ENCODE data around the gene ELOVL6. TPM values are rescaled to one million over a fixed set of nuclear protein-coding genes. Genes with fewer than 3 reads are reported as not detected.

Gene ELOVL6
- total and polyA plus RNA-seq, 2 experiments from 2014 or later, result 12.8 to 18.1 TPM

- TF ChIP-seq EZH2 (IDR thresholded peaks at IDR 0.05; ENCODE audit: borderline replicate concordance), result no peak
- TF ChIP-seq, protein P1, sequence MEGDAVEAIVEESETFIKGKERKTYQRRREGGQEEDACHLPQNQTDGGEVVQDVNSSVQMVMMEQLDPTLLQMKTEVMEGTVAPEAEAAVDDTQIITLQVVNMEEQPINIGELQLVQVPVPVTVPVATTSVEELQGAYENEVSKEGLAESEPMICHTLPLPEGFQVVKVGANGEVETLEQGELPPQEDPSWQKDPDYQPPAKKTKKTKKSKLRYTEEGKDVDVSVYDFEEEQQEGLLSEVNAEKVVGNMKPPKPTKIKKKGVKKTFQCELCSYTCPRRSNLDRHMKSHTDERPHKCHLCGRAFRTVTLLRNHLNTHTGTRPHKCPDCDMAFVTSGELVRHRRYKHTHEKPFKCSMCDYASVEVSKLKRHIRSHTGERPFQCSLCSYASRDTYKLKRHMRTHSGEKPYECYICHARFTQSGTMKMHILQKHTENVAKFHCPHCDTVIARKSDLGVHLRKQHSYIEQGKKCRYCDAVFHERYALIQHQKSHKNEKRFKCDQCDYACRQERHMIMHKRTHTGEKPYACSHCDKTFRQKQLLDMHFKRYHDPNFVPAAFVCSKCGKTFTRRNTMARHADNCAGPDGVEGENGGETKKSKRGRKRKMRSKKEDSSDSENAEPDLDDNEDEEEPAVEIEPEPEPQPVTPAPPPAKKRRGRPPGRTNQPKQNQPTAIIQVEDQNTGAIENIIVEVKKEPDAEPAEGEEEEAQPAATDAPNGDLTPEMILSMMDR (IDR thresholded peaks at IDR 0.05; ENCODE audit: poor library complexity), result no peak
- no peak for TF ChIP-seq EZH2phosphoT487 (IDR thresholded peaks at IDR 0.05; ENCODE audit: low read depth, severe bottlenecking, unreplicated experiment)
- Histone ChIP-seq H3K27me3 (no peaks in the 10 kb centered on the region), H3K27ac (peak overlapping the region; percentile 51), H2AFZ (no peak overlapping the region), H3K79me2 (peaks cover 22% of the 10 kb centered on the region), H3K4me2 (peak overlapping the region; percentile 18), H3K4me3 (no peak overlapping the region), H3K9me3 (ENCODE audit: low read depth) (no peaks in the 10 kb centered on the region), H4K20me1 (ENCODE audit: insufficient read depth, poor library complexity, severe bottlenecking) (no peaks in the 10 kb centered on the region), H3K9me2 (replicated peaks; ENCODE audit: insufficient read depth) (no peaks in the 10 kb centered on the region), H3K36me3 (replicated peaks; ENCODE audit: insufficient read depth, low read depth) (no peaks in the 10 kb centered on the region), H3K4me1 (ENCODE audit: insufficient read depth) (peaks cover 23% of the 10 kb centered on the region)
- DNase-seq (ENCODE audit: low spot score), result peak; percentile 37
- 58% methylated on average over 1 of the region's 1 CpG for WGBS (ENCODE audit: low lambda C conversion rate, missing lambda C conversion rate)
Measured at GRCh38 chr4:110171971-110172370, 26.4 kb downstream of the ELOVL6 start.

GRCh38 chr4:110170861-110171260, 27.6 kb downstream of the ELOVL6 start:
- Histone ChIP-seq H3K9me2 (replicated peaks; ENCODE audit: insufficient read depth) (no peaks in the 10 kb centered on the region), H3K27me3 (no peaks in the 10 kb centered on the region), H2AFZ (no peak overlapping the region), H3K4me2 (no peak overlapping the region), H4K20me1 (ENCODE audit: insufficient read depth, poor library complexity, severe bottlenecking) (no peaks in the 10 kb centered on the region), H3K4me1 (ENCODE audit: insufficient read depth) (peaks cover 29% of the 10 kb centered on the region), H3K27ac (no peak overlapping the region), H3K9me3 (ENCODE audit: low read depth) (no peaks in the 10 kb centered on the region), H3K36me3 (replicated peaks; ENCODE audit: insufficient read depth, low read depth) (no peaks in the 10 kb centered on the region), H3K79me2 (peaks cover 22% of the 10 kb centered on the region), H3K4me3 (no peak overlapping the region)
- TF ChIP-seq EZH2phosphoT487 (IDR thresholded peaks at IDR 0.05; ENCODE audit: low read depth, severe bottlenecking, unreplicated experiment), result no peak
- whole genome bisulfite sequencing (ENCODE audit: low lambda C conversion rate, missing lambda C conversion rate), result 92% methylated on average over 3 of the region's 3 CpGs
- no peak for DNase-seq (ENCODE audit: low spot score)

GRCh38 chr4:110165382-110166286, 32.8 kb downstream of the ELOVL6 start:
- Histone ChIP-seq H3K9me3 (ENCODE audit: low read depth) (no peaks in the 10 kb centered on the region), H4K20me1 (ENCODE audit: insufficient read depth, poor library complexity, severe bottlenecking) (no peaks in the 10 kb centered on the region), H3K27me3 (no peaks in the 10 kb centered on the region), H3K4me1 (ENCODE audit: insufficient read depth) (peaks cover 22% of the 10 kb centered on the region), H2AFZ (no peak overlapping the region), H3K36me3 (replicated peaks; ENCODE audit: insufficient read depth, low read depth) (no peaks in the 10 kb centered on the region), H3K4me3 (no peak overlapping the region), H3K79me2 (peaks cover 24% of the 10 kb centered on the region), H3K4me2 (peak overlapping the region; percentile 35), H3K27ac (peak overlapping the region; percentile 49), H3K9me2 (replicated peaks; ENCODE audit: insufficient read depth) (no peaks in the 10 kb centered on the region)
- peak; percentile 44 for DNase-seq (ENCODE audit: low spot score)
- 43% methylated on average over 5 of the region's 5 CpGs for WGBS (ENCODE audit: low lambda C conversion rate, missing lambda C conversion rate)
- TF ChIP-seq, protein P1 (IDR thresholded peaks at IDR 0.05; ENCODE audit: poor library complexity), result no peak
- TF ChIP-seq EZH2phosphoT487 (IDR thresholded peaks at IDR 0.05; ENCODE audit: low read depth, severe bottlenecking, unreplicated experiment), result no peak
- TF ChIP-seq EZH2 (IDR thresholded peaks at IDR 0.05; ENCODE audit: borderline replicate concordance), result no peak

GRCh38 chr4:110164856-110165255, 33.6 kb downstream of the ELOVL6 start:
- H3K36me3 ChIP-seq (replicated peaks; ENCODE audit: insufficient read depth, low read depth), result no peaks in the 10 kb centered on the region
- 66% methylated on average over 2 of the region's 2 CpGs for WGBS (ENCODE audit: low lambda C conversion rate, missing lambda C conversion rate)
- DNase-seq (ENCODE audit: low spot score), result no peak
- H3K79me2 ChIP-seq, result peaks cover 18% of the 10 kb centered on the region
- H3K27ac ChIP-seq, result peak overlapping the region; percentile 49
- no peaks in the 10 kb centered on the region for H3K27me3 ChIP-seq
- no peaks in the 10 kb centered on the region for H3K9me2 ChIP-seq (replicated peaks; ENCODE audit: insufficient read depth)
- H4K20me1 ChIP-seq (ENCODE audit: insufficient read depth, poor library complexity, severe bottlenecking), result no peaks in the 10 kb centered on the region
- no peak overlapping the region for H3K4me2 ChIP-seq
- no peak overlapping the region for H2AFZ ChIP-seq
- no peak overlapping the region for H3K4me3 ChIP-seq
- peaks cover 22% of the 10 kb centered on the region for H3K4me1 ChIP-seq (ENCODE audit: insufficient read depth)
- TF ChIP-seq, protein P1 (IDR thresholded peaks at IDR 0.05; ENCODE audit: poor library complexity), result no peak
- no peak for TF ChIP-seq EZH2phosphoT487 (IDR thresholded peaks at IDR 0.05; ENCODE audit: low read depth, severe bottlenecking, unreplicated experiment)
- TF ChIP-seq EZH2 (IDR thresholded peaks at IDR 0.05; ENCODE audit: borderline replicate concordance), result no peak
- no peaks in the 10 kb centered on the region for H3K9me3 ChIP-seq (ENCODE audit: low read depth)

Measured in hepatocyte (in vitro differentiated cells).